Measurements from ENCODE around the gene BAIAP2L1. TPM values are rescaled to one million over a fixed set of nuclear protein-coding genes. Genes with fewer than 3 reads are reported as not detected.

The BAIAP2L1 gene
- total and polyA plus RNA-seq, 2 experiments from 2014 or later: 24.1 to 38.3 TPM

- peaks cover 21% of the 10 kb centered on the region for H3K4me1 Mint-ChIP-seq
- Histone ChIP-seq H3K9me2 (ENCODE audit: insufficient read depth) (no peaks in the 10 kb centered on the region), H3F3A (replicated peaks; ENCODE audit: low read depth) (no peaks in the 10 kb centered on the region), H2AFZ (no peak overlapping the region), H3K27me3 (ENCODE audit: insufficient read depth) (no peaks in the 10 kb centered on the region), H3K36me3 (ENCODE audit: insufficient read depth) (no peaks in the 10 kb centered on the region), H3K79me2 (replicated peaks; ENCODE audit: insufficient read depth) (peaks cover 97% of the 10 kb centered on the region), H3K27ac (ENCODE audit: low read depth) (no peak overlapping the region), H3K4me1 (ENCODE audit: insufficient read depth) (peaks cover 23% of the 10 kb centered on the region), H3K4me2 (no peak overlapping the region), H3K4me3 (no peak overlapping the region), H4K20me1 (replicated peaks; ENCODE audit: insufficient read depth) (peaks cover 40% of the 10 kb centered on the region)
- peaks cover 3% of the 10 kb centered on the region; the same call in 1 of the 3 replicates for H3K9me3 Mint-ChIP-seq
- ATAC-seq: no peak
- no peak for DNase-seq (ENCODE audit: low spot score)
- H3K36me3 Mint-ChIP-seq (ENCODE audit: low read depth): peaks cover 27% of the 10 kb centered on the region
- H3K27ac Mint-ChIP-seq: no peak overlapping the region
- no peaks in the 10 kb centered on the region for H3K27me3 Mint-ChIP-seq (ENCODE audit: insufficient read depth, low read depth, poor library complexity)
- no peak overlapping the region for H3K4me3 Mint-ChIP-seq
- TF ChIP-seq ZNF114 (CRISPR knock-in tag; IDR thresholded peaks at IDR 0.05) (no peak), EZH2phosphoT487 (IDR thresholded peaks at IDR 0.05; ENCODE audit: unreplicated experiment) (no peak), ZNF331 (CRISPR knock-in tag; IDR thresholded peaks at IDR 0.05; ENCODE audit: low read depth) (no peak), STAT1 (IDR thresholded peaks at IDR 0.05; ENCODE audit: unreplicated experiment) (no peak), CREB1 (CRISPR knock-in tag; IDR thresholded peaks at IDR 0.05; ENCODE audit: low read depth) (no peak), NANOG (IDR thresholded peaks at IDR 0.05; ENCODE audit: borderline replicate concordance) (no peak), ETS1 (IDR thresholded peaks at IDR 0.05) (no peak), EZH2 (IDR thresholded peaks at IDR 0.05; ENCODE audit: low read depth, unreplicated experiment) (no peak), JUNB (IDR thresholded peaks at IDR 0.05; ENCODE audit: unreplicated experiment) (no peak), CTCF (conservative IDR thresholded peaks at IDR 0.05; ENCODE audit: low read depth in 2 of 2) (no peak), POLR2AphosphoS5 (IDR thresholded peaks at IDR 0.05; ENCODE audit: low read depth) (no peak), REST (IDR thresholded peaks at IDR 0.05; ENCODE audit: unreplicated experiment) (no peak)
- TF ChIP-seq, protein P1, sequence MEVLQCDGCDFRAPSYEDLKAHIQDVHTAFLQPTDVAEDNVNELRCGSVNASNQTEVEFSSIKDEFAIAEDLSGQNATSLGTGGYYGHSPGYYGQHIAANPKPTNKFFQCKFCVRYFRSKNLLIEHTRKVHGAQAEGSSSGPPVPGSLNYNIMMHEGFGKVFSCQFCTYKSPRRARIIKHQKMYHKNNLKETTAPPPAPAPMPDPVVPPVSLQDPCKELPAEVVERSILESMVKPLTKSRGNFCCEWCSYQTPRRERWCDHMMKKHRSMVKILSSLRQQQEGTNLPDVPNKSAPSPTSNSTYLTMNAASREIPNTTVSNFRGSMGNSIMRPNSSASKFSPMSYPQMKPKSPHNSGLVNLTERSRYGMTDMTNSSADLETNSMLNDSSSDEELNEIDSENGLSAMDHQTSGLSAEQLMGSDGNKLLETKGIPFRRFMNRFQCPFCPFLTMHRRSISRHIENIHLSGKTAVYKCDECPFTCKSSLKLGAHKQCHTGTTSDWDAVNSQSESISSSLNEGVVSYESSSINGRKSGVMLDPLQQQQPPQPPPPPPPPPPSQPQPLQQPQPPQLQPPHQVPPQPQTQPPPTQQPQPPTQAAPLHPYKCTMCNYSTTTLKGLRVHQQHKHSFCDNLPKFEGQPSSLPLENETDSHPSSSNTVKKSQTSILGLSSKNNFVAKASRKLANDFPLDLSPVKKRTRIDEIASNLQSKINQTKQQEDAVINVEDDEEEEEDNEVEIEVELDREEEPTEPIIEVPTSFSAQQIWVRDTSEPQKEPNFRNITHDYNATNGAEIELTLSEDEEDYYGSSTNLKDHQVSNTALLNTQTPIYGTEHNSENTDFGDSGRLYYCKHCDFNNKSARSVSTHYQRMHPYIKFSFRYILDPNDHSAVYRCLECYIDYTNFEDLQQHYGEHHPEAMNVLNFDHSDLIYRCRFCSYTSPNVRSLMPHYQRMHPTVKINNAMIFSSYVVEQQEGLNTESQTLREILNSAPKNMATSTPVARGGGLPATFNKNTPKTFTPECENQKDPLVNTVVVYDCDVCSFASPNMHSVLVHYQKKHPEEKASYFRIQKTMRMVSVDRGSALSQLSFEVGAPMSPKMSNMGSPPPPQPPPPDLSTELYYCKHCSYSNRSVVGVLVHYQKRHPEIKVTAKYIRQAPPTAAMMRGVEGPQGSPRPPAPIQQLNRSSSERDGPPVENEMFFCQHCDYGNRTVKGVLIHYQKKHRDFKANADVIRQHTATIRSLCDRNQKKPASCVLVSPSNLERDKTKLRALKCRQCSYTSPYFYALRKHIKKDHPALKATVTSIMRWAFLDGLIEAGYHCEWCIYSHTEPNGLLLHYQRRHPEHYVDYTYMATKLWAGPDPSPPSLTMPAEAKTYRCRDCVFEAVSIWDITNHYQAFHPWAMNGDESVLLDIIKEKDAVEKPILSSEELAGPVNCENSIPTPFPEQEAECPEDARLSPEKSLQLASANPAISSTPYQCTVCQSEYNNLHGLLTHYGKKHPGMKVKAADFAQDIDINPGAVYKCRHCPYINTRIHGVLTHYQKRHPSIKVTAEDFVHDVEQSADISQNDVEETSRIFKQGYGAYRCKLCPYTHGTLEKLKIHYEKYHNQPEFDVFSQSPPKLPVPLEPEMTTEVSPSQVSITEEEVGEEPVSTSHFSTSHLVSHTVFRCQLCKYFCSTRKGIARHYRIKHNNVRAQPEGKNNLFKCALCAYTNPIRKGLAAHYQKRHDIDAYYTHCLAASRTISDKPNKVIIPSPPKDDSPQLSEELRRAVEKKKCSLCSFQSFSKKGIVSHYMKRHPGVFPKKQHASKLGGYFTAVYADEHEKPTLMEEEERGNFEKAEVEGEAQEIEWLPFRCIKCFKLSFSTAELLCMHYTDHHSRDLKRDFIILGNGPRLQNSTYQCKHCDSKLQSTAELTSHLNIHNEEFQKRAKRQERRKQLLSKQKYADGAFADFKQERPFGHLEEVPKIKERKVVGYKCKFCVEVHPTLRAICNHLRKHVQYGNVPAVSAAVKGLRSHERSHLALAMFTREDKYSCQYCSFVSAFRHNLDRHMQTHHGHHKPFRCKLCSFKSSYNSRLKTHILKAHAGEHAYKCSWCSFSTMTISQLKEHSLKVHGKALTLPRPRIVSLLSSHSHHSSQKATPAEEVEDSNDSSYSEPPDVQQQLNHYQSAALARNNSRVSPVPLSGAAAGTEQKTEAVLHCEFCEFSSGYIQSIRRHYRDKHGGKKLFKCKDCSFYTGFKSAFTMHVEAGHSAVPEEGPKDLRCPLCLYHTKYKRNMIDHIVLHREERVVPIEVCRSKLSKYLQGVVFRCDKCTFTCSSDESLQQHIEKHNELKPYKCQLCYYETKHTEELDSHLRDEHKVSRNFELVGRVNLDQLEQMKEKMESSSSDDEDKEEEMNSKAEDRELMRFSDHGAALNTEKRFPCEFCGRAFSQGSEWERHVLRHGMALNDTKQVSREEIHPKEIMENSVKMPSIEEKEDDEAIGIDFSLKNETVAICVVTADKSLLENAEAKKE (CRISPR knock-in tag; IDR thresholded peaks at IDR 0.05): no peak
These were observed 6.5 kb downstream of the BAIAP2L1 start for GRCh38 chr7:98394377-98394836.

Measured in GM23338 (cell line).